Measurements from ENCODE around the gene PRR7. TPM values are rescaled to one million over a fixed set of nuclear protein-coding genes. Genes with fewer than 3 reads are reported as not detected.
A peak's percentile ranks its signal among the peaks of the same experiment; 100 is the strongest.

The PRR7 gene
- total and polyA plus RNA-seq, 2 of the 13 experiments (the other 11 are each of a cell fraction or from before 2014, with no cell fraction given) = 4.8 to 5.0 TPM

DNA sequence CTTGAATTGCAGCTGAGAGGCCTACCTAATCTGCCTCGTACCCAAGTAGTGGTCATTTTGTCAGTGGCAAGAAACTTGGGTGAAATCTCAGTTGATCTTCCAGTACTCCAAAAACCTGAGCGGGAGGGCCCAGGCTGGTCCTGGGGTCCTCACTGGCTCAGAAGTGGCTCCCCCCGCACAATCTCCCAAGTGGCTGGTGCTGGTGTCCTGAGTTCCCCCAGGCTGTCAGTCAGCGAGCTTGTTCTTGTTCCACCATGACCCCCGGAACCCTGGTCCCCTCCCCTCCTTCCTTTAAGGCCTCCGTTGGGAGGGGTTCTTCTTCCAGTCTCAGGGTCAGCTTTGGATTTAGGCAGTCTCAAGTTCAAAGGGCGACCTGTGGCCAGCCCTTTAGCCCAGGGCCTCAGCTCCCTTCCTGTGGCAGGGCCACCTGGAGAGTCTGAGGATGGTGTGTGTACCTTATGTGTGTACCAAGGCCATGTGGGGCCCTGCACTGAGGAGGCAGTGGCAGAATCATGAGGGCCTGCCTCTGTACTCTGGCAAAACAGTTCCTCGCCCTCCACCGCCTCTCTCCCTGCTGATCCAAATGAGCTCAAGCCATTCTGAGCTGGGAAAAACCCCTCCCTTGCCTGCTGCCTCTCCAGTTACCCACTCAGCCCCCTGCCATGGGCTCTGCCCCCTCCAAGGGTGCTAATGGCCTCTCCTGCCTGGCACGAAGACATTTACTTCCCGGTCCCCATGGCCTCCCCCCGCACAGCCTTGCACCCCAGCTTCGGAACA lies 31.3 kb downstream of the PRR7 start (continued):
- no peak for TF ChIP-seq POGZ (CRISPR knock-in tag; IDR thresholded peaks at IDR 0.05)
- TF ChIP-seq ZFX (CRISPR knock-in tag; IDR thresholded peaks at IDR 0.05; ENCODE audit: low read depth) = peak; percentile 59
- no peak for TF ChIP-seq ZFP37 (CRISPR knock-in tag; IDR thresholded peaks at IDR 0.05; ENCODE audit: borderline replicate concordance)
- TF ChIP-seq, protein P1, sequence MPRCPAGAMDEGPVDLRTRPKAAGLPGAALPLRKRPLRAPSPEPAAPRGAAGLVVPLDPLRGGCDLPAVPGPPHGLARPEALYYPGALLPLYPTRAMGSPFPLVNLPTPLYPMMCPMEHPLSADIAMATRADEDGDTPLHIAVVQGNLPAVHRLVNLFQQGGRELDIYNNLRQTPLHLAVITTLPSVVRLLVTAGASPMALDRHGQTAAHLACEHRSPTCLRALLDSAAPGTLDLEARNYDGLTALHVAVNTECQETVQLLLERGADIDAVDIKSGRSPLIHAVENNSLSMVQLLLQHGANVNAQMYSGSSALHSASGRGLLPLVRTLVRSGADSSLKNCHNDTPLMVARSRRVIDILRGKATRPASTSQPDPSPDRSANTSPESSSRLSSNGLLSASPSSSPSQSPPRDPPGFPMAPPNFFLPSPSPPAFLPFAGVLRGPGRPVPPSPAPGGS (CRISPR knock-in tag; IDR thresholded peaks at IDR 0.05) = no peak
- TF ChIP-seq ZNF75D (CRISPR knock-in tag; IDR thresholded peaks at IDR 0.05; ENCODE audit: borderline replicate concordance) = no peak
- no peak for TF ChIP-seq ZNF274 (CRISPR knock-in tag; IDR thresholded peaks at IDR 0.05)
- TF ChIP-seq GABPA (IDR thresholded peaks at IDR 0.05; ENCODE audit: low read depth, low read length) = no peak
- TF ChIP-seq GABPA (CRISPR knock-in tag; IDR thresholded peaks at IDR 0.05; ENCODE audit: low read depth) = no peak
- TF ChIP-seq, protein P2, sequence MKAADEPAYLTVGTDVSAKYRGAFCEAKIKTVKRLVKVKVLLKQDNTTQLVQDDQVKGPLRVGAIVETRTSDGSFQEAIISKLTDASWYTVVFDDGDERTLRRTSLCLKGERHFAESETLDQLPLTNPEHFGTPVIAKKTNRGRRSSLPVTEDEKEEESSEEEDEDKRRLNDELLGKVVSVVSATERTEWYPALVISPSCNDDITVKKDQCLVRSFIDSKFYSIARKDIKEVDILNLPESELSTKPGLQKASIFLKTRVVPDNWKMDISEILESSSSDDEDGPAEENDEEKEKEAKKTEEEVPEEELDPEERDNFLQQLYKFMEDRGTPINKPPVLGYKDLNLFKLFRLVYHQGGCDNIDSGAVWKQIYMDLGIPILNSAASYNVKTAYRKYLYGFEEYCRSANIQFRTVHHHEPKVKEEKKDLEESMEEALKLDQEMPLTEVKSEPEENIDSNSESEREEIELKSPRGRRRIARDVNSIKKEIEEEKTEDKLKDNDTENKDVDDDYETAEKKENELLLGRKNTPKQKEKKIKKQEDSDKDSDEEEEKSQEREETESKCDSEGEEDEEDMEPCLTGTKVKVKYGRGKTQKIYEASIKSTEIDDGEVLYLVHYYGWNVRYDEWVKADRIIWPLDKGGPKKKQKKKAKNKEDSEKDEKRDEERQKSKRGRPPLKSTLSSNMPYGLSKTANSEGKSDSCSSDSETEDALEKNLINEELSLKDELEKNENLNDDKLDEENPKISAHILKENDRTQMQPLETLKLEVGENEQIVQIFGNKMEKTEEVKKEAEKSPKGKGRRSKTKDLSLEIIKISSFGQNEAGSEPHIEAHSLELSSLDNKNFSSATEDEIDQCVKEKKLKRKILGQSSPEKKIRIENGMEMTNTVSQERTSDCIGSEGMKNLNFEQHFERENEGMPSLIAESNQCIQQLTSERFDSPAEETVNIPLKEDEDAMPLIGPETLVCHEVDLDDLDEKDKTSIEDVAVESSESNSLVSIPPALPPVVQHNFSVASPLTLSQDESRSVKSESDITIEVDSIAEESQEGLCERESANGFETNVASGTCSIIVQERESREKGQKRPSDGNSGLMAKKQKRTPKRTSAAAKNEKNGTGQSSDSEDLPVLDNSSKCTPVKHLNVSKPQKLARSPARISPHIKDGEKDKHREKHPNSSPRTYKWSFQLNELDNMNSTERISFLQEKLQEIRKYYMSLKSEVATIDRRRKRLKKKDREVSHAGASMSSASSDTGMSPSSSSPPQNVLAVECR (CRISPR knock-in tag; IDR thresholded peaks at IDR 0.05; ENCODE audit: borderline replicate concordance) = peak; percentile 34; the same call in 1 of the 2 replicates
- peak; percentile 24; the same call in 1 of the 2 replicates for TF ChIP-seq IRF2 (CRISPR knock-in tag; IDR thresholded peaks at IDR 0.05)
- no peak for TF ChIP-seq ZBTB3 (CRISPR knock-in tag; IDR thresholded peaks at IDR 0.05; ENCODE audit: borderline replicate concordance, low read depth)
- 0 out of 2 replicates have a peak, but pooled peaks have one; percentile 36 for TF ChIP-seq HIC2 (CRISPR knock-in tag; IDR thresholded peaks at IDR 0.05; ENCODE audit: low read depth)
- TF ChIP-seq GTF2F1 (IDR thresholded peaks at IDR 0.05; ENCODE audit: low read length) = no peak
- no peak for TF ChIP-seq ZNF564 (CRISPR knock-in tag; IDR thresholded peaks at IDR 0.05)
- TF ChIP-seq, protein P3, sequence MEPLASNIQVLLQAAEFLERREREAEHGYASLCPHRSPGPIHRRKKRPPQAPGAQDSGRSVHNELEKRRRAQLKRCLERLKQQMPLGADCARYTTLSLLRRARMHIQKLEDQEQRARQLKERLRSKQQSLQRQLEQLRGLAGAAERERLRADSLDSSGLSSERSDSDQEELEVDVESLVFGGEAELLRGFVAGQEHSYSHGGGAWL (CRISPR knock-in tag; IDR thresholded peaks at IDR 0.05) = no peak
- 0 out of 2 replicates have a peak, but pooled peaks have one; percentile 11 for TF ChIP-seq ZBTB33 (CRISPR knock-in tag; IDR thresholded peaks at IDR 0.05)
- TF ChIP-seq, protein P4, sequence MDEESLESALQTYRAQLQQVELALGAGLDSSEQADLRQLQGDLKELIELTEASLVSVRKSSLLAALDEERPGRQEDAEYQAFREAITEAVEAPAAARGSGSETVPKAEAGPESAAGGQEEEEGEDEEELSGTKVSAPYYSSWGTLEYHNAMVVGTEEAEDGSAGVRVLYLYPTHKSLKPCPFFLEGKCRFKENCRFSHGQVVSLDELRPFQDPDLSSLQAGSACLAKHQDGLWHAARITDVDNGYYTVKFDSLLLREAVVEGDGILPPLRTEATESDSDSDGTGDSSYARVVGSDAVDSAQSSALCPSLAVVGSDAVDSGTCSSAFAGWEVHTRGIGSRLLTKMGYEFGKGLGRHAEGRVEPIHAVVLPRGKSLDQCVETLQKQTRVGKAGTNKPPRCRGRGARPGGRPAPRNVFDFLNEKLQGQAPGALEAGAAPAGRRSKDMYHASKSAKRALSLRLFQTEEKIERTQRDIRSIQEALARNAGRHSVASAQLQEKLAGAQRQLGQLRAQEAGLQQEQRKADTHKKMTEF (CRISPR knock-in tag; IDR thresholded peaks at IDR 0.05) = no peak

Data from HepG2 (cell line).